ENCODE data around the gene CBFA2T3. TPM values are rescaled to one million over a fixed set of nuclear protein-coding genes. Genes with fewer than 3 reads are reported as not detected.

The CBFA2T3 gene
- polyA plus RNA-seq, 1 experiment: not detected

DNA sequence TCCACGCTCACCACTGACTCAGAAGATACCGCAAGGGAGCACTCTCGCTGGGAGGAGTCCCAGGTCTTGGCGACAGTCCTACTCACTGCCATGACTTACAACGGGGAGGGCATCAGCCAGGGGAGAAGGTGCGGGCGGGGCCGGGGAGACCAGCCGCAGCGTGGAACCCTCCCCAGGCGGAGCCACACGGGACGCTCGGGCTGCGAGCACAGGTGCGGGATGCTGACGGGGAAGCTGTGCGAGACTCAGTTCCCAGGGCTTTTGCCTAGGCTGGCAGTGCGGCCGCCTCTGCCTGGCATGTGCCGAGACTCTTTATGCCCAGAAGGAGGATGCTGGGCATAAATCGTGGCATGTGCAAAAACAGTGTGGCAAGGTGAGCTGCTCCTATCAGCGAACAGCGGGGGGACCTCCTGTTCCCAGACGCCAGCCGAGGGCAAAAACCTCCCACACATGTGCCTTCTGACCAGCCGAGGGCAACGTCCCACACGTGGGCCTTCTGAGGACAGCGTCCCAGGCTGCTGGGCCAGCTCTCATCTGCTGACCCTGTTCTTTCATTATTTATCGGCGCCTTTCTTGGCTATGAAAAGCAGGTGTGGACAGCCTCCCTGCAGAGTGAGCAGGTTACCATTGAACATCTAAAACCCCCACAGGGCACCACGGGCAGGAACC, 126.3 kb downstream of the CBFA2T3 start:
- H3K36me3 ChIP-seq (ENCODE audit: control insufficient read depth, insufficient read depth, low read length): peaks cover 7% of the 10 kb centered on the region
- DNase-seq (ENCODE audit: low read depth): no peak
- TF ChIP-seq, protein P1, sequence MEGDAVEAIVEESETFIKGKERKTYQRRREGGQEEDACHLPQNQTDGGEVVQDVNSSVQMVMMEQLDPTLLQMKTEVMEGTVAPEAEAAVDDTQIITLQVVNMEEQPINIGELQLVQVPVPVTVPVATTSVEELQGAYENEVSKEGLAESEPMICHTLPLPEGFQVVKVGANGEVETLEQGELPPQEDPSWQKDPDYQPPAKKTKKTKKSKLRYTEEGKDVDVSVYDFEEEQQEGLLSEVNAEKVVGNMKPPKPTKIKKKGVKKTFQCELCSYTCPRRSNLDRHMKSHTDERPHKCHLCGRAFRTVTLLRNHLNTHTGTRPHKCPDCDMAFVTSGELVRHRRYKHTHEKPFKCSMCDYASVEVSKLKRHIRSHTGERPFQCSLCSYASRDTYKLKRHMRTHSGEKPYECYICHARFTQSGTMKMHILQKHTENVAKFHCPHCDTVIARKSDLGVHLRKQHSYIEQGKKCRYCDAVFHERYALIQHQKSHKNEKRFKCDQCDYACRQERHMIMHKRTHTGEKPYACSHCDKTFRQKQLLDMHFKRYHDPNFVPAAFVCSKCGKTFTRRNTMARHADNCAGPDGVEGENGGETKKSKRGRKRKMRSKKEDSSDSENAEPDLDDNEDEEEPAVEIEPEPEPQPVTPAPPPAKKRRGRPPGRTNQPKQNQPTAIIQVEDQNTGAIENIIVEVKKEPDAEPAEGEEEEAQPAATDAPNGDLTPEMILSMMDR (IDR thresholded peaks at IDR 0.05; ENCODE audit: insufficient read depth, low read depth, low read length): no peak
- no peaks in the 10 kb centered on the region for H3K27me3 ChIP-seq (ENCODE audit: control insufficient read depth, insufficient read depth, low read length)
- H3K4me3 ChIP-seq (ENCODE audit: low read depth, low read length): no peak overlapping the region
- ChIA-PET POLR2A (interaction anchor here (0.6 kb wide), 1 partner anchor 636 kb away, joined by 6 read pairs; no protein-coding TSS in a partner anchor), CTCF (interaction anchor here (1.2 kb wide), 1 partner anchor 135 kb away, joined by 3 read pairs; no protein-coding TSS in a partner anchor)

DNA sequence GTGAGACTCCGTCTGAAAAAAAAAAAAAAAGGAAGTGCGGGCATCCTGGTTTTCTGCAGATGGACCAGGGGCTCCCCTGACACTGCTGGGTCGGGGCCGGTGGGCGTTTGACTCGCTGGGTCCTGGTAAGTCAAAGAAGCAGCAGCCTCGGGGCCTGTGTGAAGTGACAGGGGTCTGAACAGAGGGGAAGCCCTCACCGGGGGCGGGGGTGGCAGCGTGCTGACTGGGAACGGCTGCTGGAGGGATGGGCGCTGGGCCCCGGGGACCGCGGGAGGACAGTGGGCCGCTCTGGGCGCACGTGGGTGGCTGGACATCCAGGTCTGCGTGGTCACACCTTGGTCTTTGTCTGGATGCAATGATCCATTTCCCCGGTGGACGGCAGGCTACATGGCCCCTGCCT, 128.4 kb downstream of the CBFA2T3 start:
- no peak overlapping the region for H3K4me3 ChIP-seq (ENCODE audit: low read depth, low read length)
- ChIA-PET CTCF (no interaction called here), POLR2A (no interaction called here)
- no peak for DNase-seq (ENCODE audit: low read depth)
- no peaks in the 10 kb centered on the region for H3K27me3 ChIP-seq (ENCODE audit: control insufficient read depth, insufficient read depth, low read length)
- TF ChIP-seq, protein P1 (IDR thresholded peaks at IDR 0.05; ENCODE audit: insufficient read depth, low read depth, low read length): no peak
- peaks cover 5% of the 10 kb centered on the region for H3K36me3 ChIP-seq (ENCODE audit: control insufficient read depth, insufficient read depth, low read length)

DNA sequence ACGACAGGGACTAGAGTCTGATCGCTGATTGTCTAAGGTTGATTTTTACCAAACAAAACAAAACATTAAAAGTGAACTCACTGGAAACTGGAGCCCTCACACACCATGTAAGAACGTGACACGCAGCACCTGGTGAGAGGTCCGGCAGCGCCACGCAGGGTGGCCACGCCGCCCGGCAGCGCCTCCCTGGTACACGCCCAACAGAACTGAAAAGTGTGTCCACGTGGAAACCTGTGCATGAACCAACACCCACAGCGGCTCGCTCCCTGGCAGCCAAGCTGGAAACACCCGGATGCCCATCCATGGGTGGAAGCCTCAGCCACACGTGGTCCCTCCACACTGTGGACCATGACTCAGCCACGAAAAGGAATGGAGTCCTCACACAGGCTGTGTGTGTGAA, 129.4 kb downstream of the CBFA2T3 start:
- no peak for DNase-seq (ENCODE audit: low read depth)
- Histone ChIP-seq H3K27me3 (ENCODE audit: control insufficient read depth, insufficient read depth, low read length) (no peaks in the 10 kb centered on the region), H3K4me3 (ENCODE audit: low read depth, low read length) (no peak overlapping the region), H3K36me3 (ENCODE audit: control insufficient read depth, insufficient read depth, low read length) (peaks cover 7% of the 10 kb centered on the region)
- CTCF ChIA-PET: interaction anchor here (1.8 kb wide), 1 partner anchor 13 kb away, joined by 8 read pairs; no protein-coding TSS in a partner anchor
- TF ChIP-seq, protein P1 (IDR thresholded peaks at IDR 0.05; ENCODE audit: insufficient read depth, low read depth, low read length): no peak
- POLR2A ChIA-PET: no interaction called here

DNA sequence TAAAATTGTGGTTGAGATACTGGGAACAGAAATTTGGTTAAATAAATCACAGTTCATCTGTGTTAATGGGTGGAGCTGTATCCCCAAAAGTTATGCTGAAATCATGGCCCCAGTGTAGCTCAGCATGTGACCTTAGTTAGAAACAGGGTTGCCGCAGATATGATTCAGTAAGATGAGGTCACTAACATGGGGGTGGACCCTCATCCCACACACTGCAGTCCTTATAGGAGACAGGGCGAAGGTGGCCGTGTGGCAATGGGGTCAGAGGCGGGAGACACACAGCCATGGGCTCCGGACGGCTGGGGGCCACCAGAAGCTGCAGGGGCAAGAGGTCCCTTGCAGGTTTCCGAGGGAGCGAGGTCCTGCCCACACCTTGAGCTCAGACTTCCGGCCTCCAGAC, 130.9 kb downstream of the CBFA2T3 start:
- TF ChIP-seq, protein P1 (IDR thresholded peaks at IDR 0.05; ENCODE audit: insufficient read depth, low read depth, low read length): no peak
- DNase-seq (ENCODE audit: low read depth): no peak
- ChIA-PET POLR2A (interaction anchor here (0.6 kb wide), 1 partner anchor 35 kb away, joined by 12 read pairs; no protein-coding TSS in a partner anchor), CTCF (interaction anchor here (1.3 to 1.8 kb wide), 2 partner anchors 12 kb away, joined by 3 to 8 read pairs; no protein-coding TSS in a partner anchor)
- Histone ChIP-seq H3K36me3 (ENCODE audit: control insufficient read depth, insufficient read depth, low read length) (peaks cover 11% of the 10 kb centered on the region), H3K4me3 (ENCODE audit: low read depth, low read length) (no peak overlapping the region), H3K27me3 (ENCODE audit: control insufficient read depth, insufficient read depth, low read length) (no peaks in the 10 kb centered on the region)

DNA sequence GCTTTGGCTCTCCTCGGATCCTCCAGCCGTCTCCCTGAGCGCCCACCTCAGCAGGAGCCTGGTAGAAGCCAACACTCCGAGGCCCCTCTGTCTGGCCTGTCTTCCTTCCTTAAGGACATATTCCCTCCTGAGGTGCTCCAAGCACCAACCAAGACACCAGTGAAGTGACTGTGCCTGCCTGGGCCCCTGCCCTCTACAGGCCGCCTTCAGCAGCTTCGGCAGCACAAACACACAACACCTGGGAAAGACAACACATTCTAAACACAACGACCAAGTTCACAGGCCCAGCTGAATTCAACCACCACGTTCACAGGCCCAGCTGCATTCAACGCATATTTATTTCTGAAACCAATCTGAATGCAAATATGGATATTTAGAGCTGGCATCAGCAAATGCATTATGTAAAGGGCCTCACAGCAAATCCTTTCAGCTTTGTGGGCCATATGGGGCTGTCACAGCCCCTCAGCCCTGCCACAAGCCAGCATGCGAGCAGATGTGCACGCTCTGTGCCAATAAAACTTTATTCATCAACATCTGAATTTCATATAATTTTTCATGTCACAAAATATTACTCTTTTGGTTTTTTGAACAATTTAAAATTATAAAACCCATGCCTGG, 132.5 kb downstream of the CBFA2T3 start:
- ChIA-PET CTCF (no interaction called here), POLR2A (no interaction called here)
- TF ChIP-seq, protein P1 (IDR thresholded peaks at IDR 0.05; ENCODE audit: insufficient read depth, low read depth, low read length): no peak
- DNase-seq (ENCODE audit: low read depth): no peak
- no peaks in the 10 kb centered on the region for H3K27me3 ChIP-seq (ENCODE audit: control insufficient read depth, insufficient read depth, low read length)
- H3K4me3 ChIP-seq (ENCODE audit: low read depth, low read length): no peak overlapping the region
- peaks cover 20% of the 10 kb centered on the region for H3K36me3 ChIP-seq (ENCODE audit: control insufficient read depth, insufficient read depth, low read length)

Measured in BJ (cell line).